Keratinocyte (primary cell): Measurements from ENCODE around the gene KCNMA1. TPM values are rescaled to one million over a fixed set of nuclear protein-coding genes. Genes with fewer than 3 reads are reported as not detected.

Experiments
- DNase-seq: peaks from one replicate; pipeline ENCODE4 v3.0.0-alpha.2; 2011; ENCODE audit warnings: low read depth, missing footprints, low spot score
- FAIRE-seq: peaks from 2 replicates; lab custom pipeline; 2011; peaks lifted over from hg19 to GRCh38; lab: Jason Lieb, UNC
- H2AFZ ChIP-seq: 2 replicates; pipeline ENCODE4 v1.6.0; 2012; ENCODE audit warnings: low read length, control low read depth, inconsistent platforms; ENCODE audit not compliant: control insufficient read depth
- H3K27ac ChIP-seq: 2 replicates; pipeline ENCODE4 v1.5.1; 2011; ENCODE audit warnings: low read length; ENCODE audit not compliant: control insufficient read depth, insufficient read depth
- H3K27me3 ChIP-seq: 3 replicates; pipeline ENCODE4 v1.6.0; 2011; ENCODE audit warnings: low read length; ENCODE audit not compliant: control insufficient read depth, insufficient read depth; ENCODE audit errors: extremely low read depth
- H3K36me3 ChIP-seq, 2 experiments: 2 replicates in 1 of 2; 3 replicates in 1 of 2; pipeline ENCODE4 v1.5.1; 2011; ENCODE audit warnings: low read length in 2 of 2, mild to moderate bottlenecking in 1 of 2; ENCODE audit not compliant: control insufficient read depth in 2 of 2, insufficient read depth in 2 of 2; ENCODE audit errors: extremely low read depth in 1 of 2
- H3K4me1 ChIP-seq: 3 replicates; pipeline ENCODE4 v1.5.1; 2011; ENCODE audit warnings: low read length; ENCODE audit not compliant: control insufficient read depth, insufficient read depth; ENCODE audit errors: extremely low read depth
- H3K4me2 ChIP-seq: 3 replicates; pipeline ENCODE4 v1.6.0; 2011; ENCODE audit warnings: low read depth, low read length; ENCODE audit not compliant: control insufficient read depth, insufficient read depth; ENCODE audit errors: extremely low read depth
- H3K4me3 ChIP-seq, 3 experiments: fragments of 200-600 bp in 1 of 3; sonication (generic) in 1 of 3; 2 replicates in 2 of 3; 3 replicates in 1 of 3; pipeline ENCODE4 v1.5.1; 2011 to 2016; ENCODE audit warnings: low read length in 3 of 3, mild to moderate bottlenecking in 3 of 3, control low read depth in 2 of 3, inconsistent platforms in 1 of 3, low read depth in 1 of 3, mixed read lengths in 1 of 3, mixed run types in 1 of 3, moderate library complexity in 1 of 3; ENCODE audit not compliant: control insufficient read depth in 2 of 3, insufficient read depth in 2 of 3; ENCODE audit errors: extremely low read depth in 1 of 3
- H3K79me2 ChIP-seq: 2 replicates; pipeline ENCODE4 v1.6.0; 2012; ENCODE audit warnings: low read length; ENCODE audit not compliant: control insufficient read depth, insufficient read depth
- H3K9ac ChIP-seq: 3 replicates; pipeline ENCODE4 v1.6.0; 2011; ENCODE audit warnings: low read length; ENCODE audit not compliant: control insufficient read depth, insufficient read depth; ENCODE audit errors: extremely low read depth
- H3K9me1 ChIP-seq: 3 replicates; pipeline ENCODE4 v1.6.0; 2011; ENCODE audit warnings: low read length; ENCODE audit not compliant: control insufficient read depth, insufficient read depth; ENCODE audit errors: extremely low read depth
- H3K9me3 ChIP-seq: 2 replicates; pipeline ENCODE4 v1.5.1; 2012; ENCODE audit warnings: low read depth, low read length; ENCODE audit not compliant: control insufficient read depth
- H4K20me1 ChIP-seq: 3 replicates; pipeline ENCODE4 v1.6.0; 2011; ENCODE audit warnings: low read length; ENCODE audit not compliant: control insufficient read depth, insufficient read depth; ENCODE audit errors: extremely low read depth
- EZH2 ChIP-seq: IDR thresholded peaks from one replicate; pipeline ENCODE4 v1.6.1; 2012; ENCODE audit warnings: inconsistent platforms, mild to moderate bottlenecking, low read length, moderate library complexity
- dilution Hi-C: fragments of 300-500 bp; cut with MboI; formaldehyde crosslinking; loops from one replicate; pipeline ENCODE4 v1.7.0; 2020; ENCODE audit warnings: low sequenced_read_pairs; ENCODE audit not compliant: extremely low pct_ligation_motif_present
- polyA plus RNA-seq, 5 experiments: library from polyadenylated mRNA; depleted of rRNA in 3 of 5; stranded (reverse) in 3 of 5; stranded (forward) in 1 of 5; unstranded in 1 of 5; fragments of >200 nt; gene quantifications; 1 replicate in 1 of 5; 2 replicates in 3 of 5; 3 replicates in 1 of 5; pipeline versions ENCODE4 v1.2.1 to v1.2.3, GENCODE V29; 2011 to 2012; ENCODE audit warnings: missing spikeins in 2 of 5, low read depth in 1 of 5, low replicate concordance in 1 of 5
- TF ChIP-seq, protein P1 (sequence below), 3 experiments: IDR thresholded peaks in 1 of 3; conservative IDR thresholded peaks in 1 of 3; optimal IDR thresholded peaks in 1 of 3; 2 replicates in 2 of 3; 3 replicates in 1 of 3; pipeline versions ENCODE3 to v1.5.1; 2011; ENCODE audit warnings: low read length in 3 of 3, mild to moderate bottlenecking in 3 of 3, moderate library complexity in 2 of 3, control low read depth in 1 of 3, inconsistent platforms in 1 of 3; ENCODE audit not compliant: insufficient read depth in 2 of 3; ENCODE audit errors: extremely low read depth in 1 of 3

KCNMA1 gene
- polyA plus RNA-seq, 1 donor (not counting 4 experiments of a cell fraction or from before 2014, with no cell fraction given) = 6.3 TPM

DNA sequence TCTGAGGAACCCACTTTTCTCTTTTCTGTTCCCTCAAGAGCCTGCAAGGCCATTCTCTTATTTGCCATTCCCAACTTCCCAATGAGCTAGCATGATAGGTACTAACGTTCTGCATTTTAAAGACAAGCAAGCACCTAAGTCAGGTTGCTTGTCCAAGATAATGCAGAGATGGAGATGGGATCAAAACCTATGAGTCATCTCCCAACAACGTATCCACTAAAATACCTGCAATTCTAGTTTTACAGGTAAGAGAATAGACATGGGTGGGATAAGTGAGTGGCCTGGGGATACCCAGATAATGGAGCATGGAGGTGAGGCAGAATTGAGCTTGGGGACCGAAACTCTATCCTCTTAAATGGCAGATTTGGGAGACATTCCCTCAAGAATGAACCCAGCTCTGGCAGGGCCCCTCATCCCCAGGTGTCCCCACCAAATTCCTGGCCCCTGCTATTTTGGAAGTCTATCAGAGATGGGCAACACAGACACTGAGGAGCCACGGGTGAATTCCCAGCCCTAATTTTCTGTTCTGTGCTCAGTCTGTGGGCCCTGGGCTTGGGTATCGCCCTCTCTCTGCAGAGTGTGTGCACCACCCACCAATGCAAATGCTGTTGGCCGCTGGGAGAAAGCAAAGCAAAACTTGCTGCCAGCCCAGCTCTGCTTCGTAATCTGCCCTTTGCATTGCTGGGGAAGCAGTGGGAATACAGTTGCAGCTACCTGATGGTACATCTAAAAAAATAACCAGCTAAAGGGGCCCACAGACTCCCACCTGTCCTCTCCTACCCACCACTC is 98.3 kb downstream of the KCNMA1 start:
- Histone ChIP-seq H3K9me3 (no peaks in the 10 kb centered on the region), H3K4me2 (peak overlapping the region; percentile 42), H3K79me2 (no peaks in the 10 kb centered on the region), H3K27ac (no peak overlapping the region), H4K20me1 (no peaks in the 10 kb centered on the region), H3K4me1 (peaks cover 21% of the 10 kb centered on the region), H3K9me1 (no peaks in the 10 kb centered on the region), H3K27me3 (no peaks in the 10 kb centered on the region), H2AFZ (no peak overlapping the region), H3K36me3 (no peaks in the 10 kb centered on the region), H3K9ac (no peak overlapping the region), H3K4me3 (no peak overlapping the region)
- dilution Hi-C loops = no loop called here
- FAIRE-seq = peak; percentile 82
- DNase-seq = no peak
- TF ChIP-seq EZH2 = no peak
- TF ChIP-seq, protein P1, sequence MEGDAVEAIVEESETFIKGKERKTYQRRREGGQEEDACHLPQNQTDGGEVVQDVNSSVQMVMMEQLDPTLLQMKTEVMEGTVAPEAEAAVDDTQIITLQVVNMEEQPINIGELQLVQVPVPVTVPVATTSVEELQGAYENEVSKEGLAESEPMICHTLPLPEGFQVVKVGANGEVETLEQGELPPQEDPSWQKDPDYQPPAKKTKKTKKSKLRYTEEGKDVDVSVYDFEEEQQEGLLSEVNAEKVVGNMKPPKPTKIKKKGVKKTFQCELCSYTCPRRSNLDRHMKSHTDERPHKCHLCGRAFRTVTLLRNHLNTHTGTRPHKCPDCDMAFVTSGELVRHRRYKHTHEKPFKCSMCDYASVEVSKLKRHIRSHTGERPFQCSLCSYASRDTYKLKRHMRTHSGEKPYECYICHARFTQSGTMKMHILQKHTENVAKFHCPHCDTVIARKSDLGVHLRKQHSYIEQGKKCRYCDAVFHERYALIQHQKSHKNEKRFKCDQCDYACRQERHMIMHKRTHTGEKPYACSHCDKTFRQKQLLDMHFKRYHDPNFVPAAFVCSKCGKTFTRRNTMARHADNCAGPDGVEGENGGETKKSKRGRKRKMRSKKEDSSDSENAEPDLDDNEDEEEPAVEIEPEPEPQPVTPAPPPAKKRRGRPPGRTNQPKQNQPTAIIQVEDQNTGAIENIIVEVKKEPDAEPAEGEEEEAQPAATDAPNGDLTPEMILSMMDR (optimal IDR thresholded peaks at IDR 0.05 in 1 of 3, IDR thresholded peaks at IDR 0.05 in 1 of 3, conservative IDR thresholded peaks at IDR 0.05 in 1 of 3; ENCODE audit: extremely low read depth in 1 of 3, insufficient read depth in 2 of 3, low read length in 3 of 3) = no peak

DNA sequence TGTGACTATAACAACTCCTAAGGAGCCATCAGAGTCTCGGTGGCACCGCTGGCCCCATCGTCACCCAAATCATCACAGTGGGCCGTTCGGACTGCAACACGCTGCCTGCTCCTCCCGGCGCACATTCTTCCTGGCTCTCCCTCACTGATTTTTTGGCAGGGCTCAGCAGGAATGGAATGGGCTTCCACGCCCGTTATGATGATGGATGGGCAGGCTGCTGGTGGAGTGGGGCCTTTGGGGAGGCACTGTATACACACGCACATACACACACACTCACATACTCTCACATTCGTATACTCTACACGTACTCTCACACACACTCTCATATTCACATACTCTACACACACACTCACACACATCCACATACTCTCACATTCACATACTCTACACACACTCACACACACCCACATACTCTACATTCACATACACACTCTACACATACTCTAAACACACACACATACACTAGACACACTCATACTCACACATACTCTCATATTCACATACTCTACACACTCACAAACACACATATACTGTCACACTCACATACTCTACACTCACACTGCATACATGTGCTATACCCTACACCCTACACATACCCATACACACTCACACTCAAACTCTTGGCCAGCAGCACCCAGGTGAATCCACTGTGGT is 99.8 kb downstream of the KCNMA1 start:
- Histone ChIP-seq H3K9me1 (no peaks in the 10 kb centered on the region), H4K20me1 (no peaks in the 10 kb centered on the region), H3K4me3 (no peak overlapping the region), H3K4me2 (no peak overlapping the region), H3K79me2 (no peaks in the 10 kb centered on the region), H3K4me1 (peaks cover 27% of the 10 kb centered on the region), H2AFZ (no peak overlapping the region), H3K36me3 (no peaks in the 10 kb centered on the region), H3K27me3 (no peaks in the 10 kb centered on the region), H3K9me3 (no peaks in the 10 kb centered on the region), H3K9ac (no peak overlapping the region), H3K27ac (no peak overlapping the region)
- no peak for DNase-seq
- no peak for FAIRE-seq
- dilution Hi-C loops = no loop called here
- TF ChIP-seq, protein P1 (optimal IDR thresholded peaks at IDR 0.05 in 1 of 3, IDR thresholded peaks at IDR 0.05 in 1 of 3, conservative IDR thresholded peaks at IDR 0.05 in 1 of 3; ENCODE audit: extremely low read depth in 1 of 3, insufficient read depth in 2 of 3, low read length in 3 of 3) = no peak
- no peak for TF ChIP-seq EZH2
